Trophoblast cell (in vitro differentiated cells and primary cell): ENCODE measurements around the gene JMJD1C.

Experiments used
- DNase-seq, 2 donors: peaks; one replicate each; pipeline ENCODE4 v3.0.0-alpha.2; 2016
- H2AFZ ChIP-seq: 2 replicates; pipeline ENCODE4 v1.6.1; 2013; ENCODE audit warnings: low read length, moderate library complexity, mild to moderate bottlenecking; ENCODE audit not compliant: insufficient read depth, poor library complexity
- H2AK5ac ChIP-seq: 2 replicates; pipeline ENCODE4 v1.6.1; 2013; ENCODE audit warnings: mild to moderate bottlenecking, low read length
- H2BK120ac ChIP-seq: 2 replicates; pipeline ENCODE4 v1.6.1; 2013; ENCODE audit warnings: low read length, mild to moderate bottlenecking, moderate library complexity; ENCODE audit not compliant: insufficient read depth, poor library complexity
- H2BK12ac ChIP-seq: 2 replicates; pipeline ENCODE4 v1.6.1; 2013; ENCODE audit warnings: mild to moderate bottlenecking, low read length, moderate library complexity
- H2BK5ac ChIP-seq: 2 replicates; pipeline ENCODE4 v1.6.1; 2013; ENCODE audit warnings: low read length, low read depth, moderate library complexity, mild to moderate bottlenecking; ENCODE audit not compliant: poor library complexity
- H3K14ac ChIP-seq: 2 replicates; pipeline ENCODE4 v1.6.1; 2013; ENCODE audit warnings: mild to moderate bottlenecking, low read length
- H3K18ac ChIP-seq: 2 replicates; pipeline ENCODE4 v1.6.1; 2013; ENCODE audit warnings: mild to moderate bottlenecking, low read length
- H3K23ac ChIP-seq: 2 replicates; pipeline ENCODE4 v1.6.1; 2013; ENCODE audit warnings: low read length
- H3K27ac ChIP-seq: 2 replicates; pipeline ENCODE4 v1.5.1; 2013; ENCODE audit warnings: low read depth, mild to moderate bottlenecking, inconsistent platforms, low read length, moderate library complexity
- H3K27me3 ChIP-seq: 2 replicates; pipeline ENCODE4 v1.6.1; 2013; ENCODE audit warnings: inconsistent platforms, mild to moderate bottlenecking, low read length, moderate library complexity; ENCODE audit not compliant: insufficient read depth
- H3K36me3 ChIP-seq, 2 experiments: 1 replicate in 1 of 2; 2 replicates in 1 of 2; pipeline ENCODE4 v1.6.1; 2013; ENCODE audit warnings: low read length in 2 of 2, mild to moderate bottlenecking in 2 of 2, moderate library complexity in 1 of 2; ENCODE audit not compliant: insufficient read depth in 2 of 2, control insufficient read depth in 1 of 2
- H3K4ac ChIP-seq: 2 replicates; pipeline ENCODE4 v1.6.1; 2013; ENCODE audit warnings: low read depth, mild to moderate bottlenecking, low read length, moderate library complexity
- H3K4me1 ChIP-seq, 2 experiments: 1 replicate in 1 of 2; 2 replicates in 1 of 2; pipeline ENCODE4 v1.6.1; 2013; ENCODE audit warnings: low read length in 2 of 2, mild to moderate bottlenecking in 2 of 2, moderate library complexity in 1 of 2; ENCODE audit not compliant: insufficient read depth in 2 of 2, control insufficient read depth in 1 of 2
- H3K4me2 ChIP-seq: 2 replicates; pipeline ENCODE4 v1.6.1; 2013; ENCODE audit warnings: inconsistent platforms, mild to moderate bottlenecking, low read length, moderate library complexity
- H3K4me3 ChIP-seq: 2 replicates; pipeline ENCODE4 v1.5.1; 2013; ENCODE audit warnings: mild to moderate bottlenecking, low read depth, low read length, inconsistent platforms
- H3K79me1 ChIP-seq: one replicate; pipeline ENCODE4 v1.6.1; 2013; ENCODE audit warnings: low read length
- H3K79me2 ChIP-seq: 2 replicates; pipeline ENCODE4 v1.6.1; 2013; ENCODE audit warnings: low read length, mild to moderate bottlenecking; ENCODE audit not compliant: control insufficient read depth, insufficient read depth, poor library complexity
- H3K9ac ChIP-seq: 2 replicates; pipeline ENCODE4 v1.6.1; 2013; ENCODE audit warnings: mild to moderate bottlenecking, low read length
- H3K9me3 ChIP-seq: 2 replicates; pipeline ENCODE4 v1.6.1; 2013; ENCODE audit warnings: low read depth, mild to moderate bottlenecking, control low read depth, inconsistent platforms, low read length; ENCODE audit not compliant: insufficient read depth
- H4K12ac ChIP-seq: 2 replicates; pipeline ENCODE4 v1.6.1; 2013; ENCODE audit warnings: low read depth, mild to moderate bottlenecking, low read length, moderate library complexity
- H4K8ac ChIP-seq: 2 replicates; pipeline ENCODE4 v1.6.1; 2013; ENCODE audit warnings: low read depth, mild to moderate bottlenecking, low read length, moderate library complexity
- H4K91ac ChIP-seq: one replicate; pipeline ENCODE4 v1.6.1; 2013; ENCODE audit warnings: low read depth, mild to moderate bottlenecking, low read length, moderate library complexity
- WGBS: extraction: QIAGEN DNeasy Blood & Tissue Kit; methylation state at CpG from one replicate; pipeline ENCODE4 v1.1.7; 2013; ENCODE audit warnings: missing lambda C conversion rate; ENCODE audit not compliant: insufficient read length, insufficient coverage; ENCODE audit errors: extremely low coverage; 5-methylcytosine and 5-hydroxymethylcytosine counted together

JMJD1C gene

GRCh38 chr10:63201118-63201517 lies 264.7 kb downstream of the JMJD1C start:
- Histone ChIP-seq H3K4me1 (no peaks in the 10 kb centered on the region), H2AK5ac (no peak overlapping the region), H4K12ac (no peak overlapping the region), H4K8ac (no peak overlapping the region), H3K4me3 (no peak overlapping the region), H2BK5ac (no peak overlapping the region), H4K91ac (no peak overlapping the region), H3K79me2 (no peaks in the 10 kb centered on the region), H3K9ac (no peak overlapping the region), H3K4ac (no peak overlapping the region), H2BK12ac (no peak overlapping the region), H3K18ac (no peak overlapping the region), H3K23ac (no peak overlapping the region), H3K4me2 (no peak overlapping the region), H3K14ac (no peak overlapping the region), H3K27me3 (no peaks in the 10 kb centered on the region), H2BK120ac (no peak overlapping the region), H3K27ac (no peak overlapping the region), H2AFZ (no peak overlapping the region), H3K36me3 (peaks cover 11 to 12% of the 10 kb centered on the region in 2 experiments), H3K9me3 (no peaks in the 10 kb centered on the region), H3K79me1 (no peaks in the 10 kb centered on the region)
- no peak for DNase-seq
- WGBS, result no CpG with 5 or more reads among the region's 1 CpG

GRCh38 chr10:63200431-63200830 lies 265.3 kb downstream of the JMJD1C start:
- no peak for DNase-seq

GRCh38 chr10:63199716-63200115 lies 266.1 kb downstream of the JMJD1C start:
- H3K27me3 ChIP-seq, result no peaks in the 10 kb centered on the region
- no peaks in the 10 kb centered on the region for H3K79me2 ChIP-seq
- no peaks in the 10 kb centered on the region for H3K79me1 ChIP-seq
- H2BK12ac ChIP-seq, result no peak overlapping the region
- H3K4me1 ChIP-seq, result no peaks in the 10 kb centered on the region
- no peak overlapping the region for H2AK5ac ChIP-seq
- DNase-seq, result no peak
- no peak overlapping the region for H3K14ac ChIP-seq
- H3K23ac ChIP-seq, result no peak overlapping the region
- H2BK120ac ChIP-seq, result no peak overlapping the region
- no peak overlapping the region for H3K27ac ChIP-seq
- H3K9ac ChIP-seq, result no peak overlapping the region
- no peak overlapping the region for H3K4me2 ChIP-seq
- H3K18ac ChIP-seq, result no peak overlapping the region
- no peak overlapping the region for H3K4me3 ChIP-seq
- no peaks in the 10 kb centered on the region for H3K9me3 ChIP-seq
- H3K4ac ChIP-seq, result no peak overlapping the region
- H4K91ac ChIP-seq, result no peak overlapping the region
- no CpG with 5 or more reads among the region's 2 CpGs for WGBS
- no peak overlapping the region for H4K8ac ChIP-seq
- H2AFZ ChIP-seq, result no peak overlapping the region
- H4K12ac ChIP-seq, result no peak overlapping the region
- H3K36me3 ChIP-seq, result peaks cover 12 to 14% of the 10 kb centered on the region in 2 experiments
- H2BK5ac ChIP-seq, result no peak overlapping the region

More at GRCh38 chr10:63200431-63200830, 265.3 kb downstream of the JMJD1C start:
- peaks cover 10 to 12% of the 10 kb centered on the region in 2 experiments for H3K36me3 ChIP-seq
- no peaks in the 10 kb centered on the region for H3K79me1 ChIP-seq
- H3K79me2 ChIP-seq, result no peaks in the 10 kb centered on the region
- H3K14ac ChIP-seq, result no peak overlapping the region
- H3K4me2 ChIP-seq, result no peak overlapping the region
- 100% methylated on average over 1 of the region's 6 CpGs for WGBS
- no peak overlapping the region for H3K23ac ChIP-seq
- H4K12ac ChIP-seq, result no peak overlapping the region
- H4K91ac ChIP-seq, result no peak overlapping the region
- no peak overlapping the region for H4K8ac ChIP-seq
- H3K9ac ChIP-seq, result no peak overlapping the region
- H3K27ac ChIP-seq, result no peak overlapping the region
- H3K27me3 ChIP-seq, result no peaks in the 10 kb centered on the region
- H2AK5ac ChIP-seq, result no peak overlapping the region
- H3K9me3 ChIP-seq, result no peaks in the 10 kb centered on the region
- H2BK5ac ChIP-seq, result no peak overlapping the region
- H3K4me1 ChIP-seq, result no peaks in the 10 kb centered on the region
- no peak overlapping the region for H2BK12ac ChIP-seq
- no peak overlapping the region for H3K4ac ChIP-seq
- H2BK120ac ChIP-seq, result no peak overlapping the region
- no peak overlapping the region for H3K4me3 ChIP-seq
- no peak overlapping the region for H3K18ac ChIP-seq
- no peak overlapping the region for H2AFZ ChIP-seq

- H4K8ac ChIP-seq, result no peak overlapping the region
- no peak overlapping the region for H2BK5ac ChIP-seq
- H3K14ac ChIP-seq, result no peak overlapping the region
- H3K4me1 ChIP-seq, result no peaks in the 10 kb centered on the region
- no peak overlapping the region for H3K9ac ChIP-seq
- no peak overlapping the region for H3K4me3 ChIP-seq
- no peak overlapping the region for H4K12ac ChIP-seq
- H3K4ac ChIP-seq, result no peak overlapping the region
- no peak overlapping the region for H2BK120ac ChIP-seq
- H3K27me3 ChIP-seq, result no peaks in the 10 kb centered on the region
- no peaks in the 10 kb centered on the region for H3K79me2 ChIP-seq
- H3K18ac ChIP-seq, result no peak overlapping the region
- H3K23ac ChIP-seq, result no peak overlapping the region
- WGBS, result no CpG with 5 or more reads among the region's 2 CpGs
- H3K36me3 ChIP-seq, result peaks cover 14 to 15% of the 10 kb centered on the region in 2 experiments
- H2BK12ac ChIP-seq, result no peak overlapping the region
- H4K91ac ChIP-seq, result no peak overlapping the region
- no peak overlapping the region for H2AFZ ChIP-seq
- H3K27ac ChIP-seq, result no peak overlapping the region
- DNase-seq, result peak in 1 of 2 donors; percentile 12
- no peak overlapping the region for H2AK5ac ChIP-seq
- H3K9me3 ChIP-seq, result no peaks in the 10 kb centered on the region
- H3K4me2 ChIP-seq, result no peak overlapping the region
- no peaks in the 10 kb centered on the region for H3K79me1 ChIP-seq
These were observed 268.3 kb downstream of the JMJD1C start for GRCh38 chr10:63197344-63198092.
